ENCODE data around the gene SLC26A8.
A peak's percentile ranks its signal among the peaks of the same experiment; 100 is the strongest.

Gene SLC26A8

GRCh38 chr6:36023996-36024795 lies at the start of gene SLC26A8:
TSS of gene SLC26A8 (minus strand) at chr6:36024641. CDS start at chr6:36019707, 4,934 bp downstream.
- no peak for ATAC-seq (ENCODE audit: low read depth)
- peak in 1 of 2 donors; percentile 15 for DNase-seq (ENCODE audit: low spot score in 2 of 2)
- no peak within 1 kb of the TSS for H3K27ac Mint-ChIP-seq
- H3K36me3 Mint-ChIP-seq = no peaks in the 10 kb centered on the region
- no peaks in the 10 kb centered on the region for H3K9me3 Mint-ChIP-seq
- peaks cover 13% of the 10 kb centered on the region for H3K27me3 Mint-ChIP-seq
- H3K4me1 Mint-ChIP-seq = peaks cover 12% of the 10 kb centered on the region
- H3K4me3 Mint-ChIP-seq = no peak within 1 kb of the TSS

- H3K4me1 Mint-ChIP-seq = peaks cover 8% of the 10 kb centered on the region
- H3K9me3 Mint-ChIP-seq = no peaks in the 10 kb centered on the region
- H3K36me3 Mint-ChIP-seq = peaks cover 5% of the 10 kb centered on the region
- no peaks in the 10 kb centered on the region for H3K27me3 Mint-ChIP-seq
- no peak overlapping the region for H3K4me3 Mint-ChIP-seq
- DNase-seq (ENCODE audit: low spot score in 2 of 2) (no peak), ATAC-seq (ENCODE audit: low read depth) (no peak)
- no peak overlapping the region for H3K27ac Mint-ChIP-seq
Measured at GRCh38 chr6:36073587-36073986, 49.1 kb upstream of the SLC26A8 start.

GRCh38 chr6:36072681-36073080 lies 48.2 kb upstream of the SLC26A8 start:
- Mint-ChIP-seq H3K27me3 (no peaks in the 10 kb centered on the region), H3K4me1 (peaks cover 15% of the 10 kb centered on the region), H3K4me3 (no peak overlapping the region), H3K27ac (no peak overlapping the region), H3K36me3 (peaks cover 10% of the 10 kb centered on the region), H3K9me3 (no peaks in the 10 kb centered on the region)
- ATAC-seq (ENCODE audit: low read depth) (no peak), DNase-seq (ENCODE audit: low spot score in 2 of 2) (no peak)

GRCh38 chr6:36071714-36072113 lies 47.3 kb upstream of the SLC26A8 start:
- Mint-ChIP-seq H3K4me3 (no peak overlapping the region), H3K36me3 (peaks cover 8% of the 10 kb centered on the region), H3K9me3 (no peaks in the 10 kb centered on the region), H3K27me3 (no peaks in the 10 kb centered on the region), H3K4me1 (peaks cover 17% of the 10 kb centered on the region), H3K27ac (no peak overlapping the region)
- DNase-seq (ENCODE audit: low spot score in 2 of 2) (no peak), ATAC-seq (ENCODE audit: low read depth) (no peak)

- Mint-ChIP-seq H3K4me3 (no peak overlapping the region), H3K27ac (no peak overlapping the region), H3K36me3 (peaks cover 12% of the 10 kb centered on the region), H3K4me1 (peaks cover 21% of the 10 kb centered on the region), H3K27me3 (no peaks in the 10 kb centered on the region), H3K9me3 (no peaks in the 10 kb centered on the region)
- DNase-seq (ENCODE audit: low spot score in 2 of 2) (no peak), ATAC-seq (ENCODE audit: low read depth) (no peak)
Measured at GRCh38 chr6:36071281-36071680, 46.8 kb upstream of the SLC26A8 start.

- H3K27ac Mint-ChIP-seq = no peak overlapping the region
- peaks cover 12% of the 10 kb centered on the region for H3K36me3 Mint-ChIP-seq
- DNase-seq (ENCODE audit: low spot score in 2 of 2) = no peak
- H3K27me3 Mint-ChIP-seq = no peaks in the 10 kb centered on the region
- no peak for ATAC-seq (ENCODE audit: low read depth)
- H3K9me3 Mint-ChIP-seq = no peaks in the 10 kb centered on the region
- no peak overlapping the region for H3K4me3 Mint-ChIP-seq
- peaks cover 22% of the 10 kb centered on the region for H3K4me1 Mint-ChIP-seq
Measured at GRCh38 chr6:36070252-36070651, 45.8 kb upstream of the SLC26A8 start.

GRCh38 chr6:36069573-36069972 lies 45.1 kb upstream of the SLC26A8 start:
- H3K9me3 Mint-ChIP-seq = no peaks in the 10 kb centered on the region
- peaks cover 15% of the 10 kb centered on the region for H3K36me3 Mint-ChIP-seq
- no peak overlapping the region for H3K4me3 Mint-ChIP-seq
- H3K27ac Mint-ChIP-seq = peak overlapping the region; percentile 15
- ATAC-seq (ENCODE audit: low read depth) = no peak
- no peak for DNase-seq (ENCODE audit: low spot score in 2 of 2)
- no peaks in the 10 kb centered on the region for H3K27me3 Mint-ChIP-seq
- H3K4me1 Mint-ChIP-seq = peaks cover 26% of the 10 kb centered on the region

- Mint-ChIP-seq H3K9me3 (no peaks in the 10 kb centered on the region), H3K4me3 (no peak overlapping the region), H3K27me3 (no peaks in the 10 kb centered on the region), H3K36me3 (peaks cover 15% of the 10 kb centered on the region), H3K27ac (no peak overlapping the region), H3K4me1 (peaks cover 26% of the 10 kb centered on the region)
- DNase-seq (ENCODE audit: low spot score in 2 of 2) = no peak
- ATAC-seq (ENCODE audit: low read depth) = no peak
Measured at GRCh38 chr6:36068586-36068985, 44.1 kb upstream of the SLC26A8 start.

GRCh38 chr6:36068012-36068392 lies 43.6 kb upstream of the SLC26A8 start:
- ATAC-seq (ENCODE audit: low read depth) (no peak), DNase-seq (ENCODE audit: low spot score in 2 of 2) (no peak)
- Mint-ChIP-seq H3K4me3 (no peak overlapping the region), H3K4me1 (peaks cover 26% of the 10 kb centered on the region), H3K36me3 (peaks cover 15% of the 10 kb centered on the region), H3K9me3 (no peaks in the 10 kb centered on the region), H3K27ac (no peak overlapping the region), H3K27me3 (no peaks in the 10 kb centered on the region)

GRCh38 chr6:36067374-36068011 lies 43.1 kb upstream of the SLC26A8 start:
- Mint-ChIP-seq H3K4me3 (no peak overlapping the region), H3K27me3 (no peaks in the 10 kb centered on the region), H3K27ac (no peak overlapping the region), H3K9me3 (no peaks in the 10 kb centered on the region), H3K36me3 (peaks cover 15% of the 10 kb centered on the region), H3K4me1 (peaks cover 26% of the 10 kb centered on the region)
- ATAC-seq (ENCODE audit: low read depth) = no peak
- DNase-seq (ENCODE audit: low spot score in 2 of 2) = no peak

- H3K27ac Mint-ChIP-seq = no peak overlapping the region
- H3K9me3 Mint-ChIP-seq = no peaks in the 10 kb centered on the region
- peaks cover 23% of the 10 kb centered on the region for H3K4me1 Mint-ChIP-seq
- no peaks in the 10 kb centered on the region for H3K27me3 Mint-ChIP-seq
- peaks cover 15% of the 10 kb centered on the region for H3K36me3 Mint-ChIP-seq
- H3K4me3 Mint-ChIP-seq = no peak overlapping the region
- DNase-seq (ENCODE audit: low spot score in 2 of 2) = no peak
- ATAC-seq (ENCODE audit: low read depth) = no peak
Measured at GRCh38 chr6:36066817-36067216, 42.4 kb upstream of the SLC26A8 start.

- H3K9me3 Mint-ChIP-seq = no peaks in the 10 kb centered on the region
- no peak overlapping the region for H3K4me3 Mint-ChIP-seq
- H3K27ac Mint-ChIP-seq = peak overlapping the region; percentile 75
Measured at GRCh38 chr6:36065916-36066315, 41.5 kb upstream of the SLC26A8 start.

GRCh38 chr6:36064770-36065396 lies 40.4 kb upstream of the SLC26A8 start:
- Mint-ChIP-seq H3K27ac (peak overlapping the region; percentile 75), H3K27me3 (no peaks in the 10 kb centered on the region), H3K4me3 (no peak overlapping the region), H3K9me3 (no peaks in the 10 kb centered on the region), H3K4me1 (peaks cover 27% of the 10 kb centered on the region), H3K36me3 (peaks cover 24% of the 10 kb centered on the region)
- DNase-seq (ENCODE audit: low spot score in 2 of 2) (no peak), ATAC-seq (ENCODE audit: low read depth) (no peak)

More at GRCh38 chr6:36065916-36066315, 41.5 kb upstream of the SLC26A8 start:
- H3K4me1 Mint-ChIP-seq = peaks cover 23% of the 10 kb centered on the region
- no peak for ATAC-seq (ENCODE audit: low read depth)
- no peak for DNase-seq (ENCODE audit: low spot score in 2 of 2)
- H3K27me3 Mint-ChIP-seq = no peaks in the 10 kb centered on the region
- peaks cover 16% of the 10 kb centered on the region for H3K36me3 Mint-ChIP-seq

GRCh38 chr6:36063318-36064060 lies 39.0 kb upstream of the SLC26A8 start:
- ATAC-seq (ENCODE audit: low read depth) (no peak), DNase-seq (ENCODE audit: low spot score in 2 of 2) (no peak)
- H3K27ac Mint-ChIP-seq = no peak overlapping the region
- H3K36me3 Mint-ChIP-seq = peaks cover 31% of the 10 kb centered on the region
- peaks cover 25% of the 10 kb centered on the region for H3K4me1 Mint-ChIP-seq
- H3K9me3 Mint-ChIP-seq = no peaks in the 10 kb centered on the region
- no peak overlapping the region for H3K4me3 Mint-ChIP-seq
- no peaks in the 10 kb centered on the region for H3K27me3 Mint-ChIP-seq

All from memory B cell (primary cell).